Fibroblast of mammary gland (primary cell): ENCODE results near the gene TEKT1.

ENCODE experiments used
- DNase-seq: peaks from one replicate; pipeline ENCODE4 v3.0.0-alpha.2; 2010; ENCODE audit warnings: low read depth
- H3K4me3 ChIP-seq: 2 replicates; pipeline ENCODE4 v1.5.1; 2011; ENCODE audit warnings: low read depth, mild to moderate bottlenecking, low read length, moderate library complexity; ENCODE audit not compliant: control insufficient read depth
- TF ChIP-seq, protein P1 (sequence below): conservative IDR thresholded peaks from 2 replicates; pipeline ENCODE4 v1.5.1; 2011; ENCODE audit warnings: low read depth, low read length, inconsistent platforms; ENCODE audit not compliant: control insufficient read depth, insufficient read depth

TEKT1 gene

DNA sequence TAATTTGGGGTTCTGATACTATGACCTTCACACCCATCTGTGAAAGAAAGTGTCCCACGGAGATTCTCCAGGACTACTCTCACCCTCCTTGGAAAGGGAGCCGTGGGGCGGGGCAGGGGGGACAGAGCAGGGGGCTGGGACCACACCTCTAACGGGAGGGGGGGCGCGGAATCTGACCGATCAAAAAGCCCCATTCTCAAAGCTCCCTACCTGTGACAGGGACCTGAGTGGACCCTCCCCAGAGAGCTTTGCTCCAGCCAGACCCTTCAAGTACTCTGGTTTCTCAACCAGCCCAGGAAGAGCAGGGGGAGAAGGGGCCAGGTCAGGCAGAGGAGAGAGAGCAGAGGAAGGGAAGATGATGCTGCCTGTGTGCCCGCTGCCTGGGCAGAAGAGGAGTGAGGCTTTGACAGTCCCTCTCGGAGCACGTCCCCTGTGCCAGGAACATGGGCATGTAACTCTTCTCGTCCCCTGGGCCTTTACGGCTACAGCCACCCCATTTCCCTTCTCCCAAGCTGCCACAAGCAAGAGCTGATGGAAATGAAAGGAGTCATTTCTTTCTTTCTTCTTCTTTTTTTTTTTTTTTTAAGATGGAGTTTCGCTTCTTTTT is 75.0 kb downstream of the TEKT1 start:
- no peak for DNase-seq
- H3K4me3 ChIP-seq: peak overlapping the region; percentile 56
- TF ChIP-seq, protein P1, sequence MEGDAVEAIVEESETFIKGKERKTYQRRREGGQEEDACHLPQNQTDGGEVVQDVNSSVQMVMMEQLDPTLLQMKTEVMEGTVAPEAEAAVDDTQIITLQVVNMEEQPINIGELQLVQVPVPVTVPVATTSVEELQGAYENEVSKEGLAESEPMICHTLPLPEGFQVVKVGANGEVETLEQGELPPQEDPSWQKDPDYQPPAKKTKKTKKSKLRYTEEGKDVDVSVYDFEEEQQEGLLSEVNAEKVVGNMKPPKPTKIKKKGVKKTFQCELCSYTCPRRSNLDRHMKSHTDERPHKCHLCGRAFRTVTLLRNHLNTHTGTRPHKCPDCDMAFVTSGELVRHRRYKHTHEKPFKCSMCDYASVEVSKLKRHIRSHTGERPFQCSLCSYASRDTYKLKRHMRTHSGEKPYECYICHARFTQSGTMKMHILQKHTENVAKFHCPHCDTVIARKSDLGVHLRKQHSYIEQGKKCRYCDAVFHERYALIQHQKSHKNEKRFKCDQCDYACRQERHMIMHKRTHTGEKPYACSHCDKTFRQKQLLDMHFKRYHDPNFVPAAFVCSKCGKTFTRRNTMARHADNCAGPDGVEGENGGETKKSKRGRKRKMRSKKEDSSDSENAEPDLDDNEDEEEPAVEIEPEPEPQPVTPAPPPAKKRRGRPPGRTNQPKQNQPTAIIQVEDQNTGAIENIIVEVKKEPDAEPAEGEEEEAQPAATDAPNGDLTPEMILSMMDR: no peak

DNA sequence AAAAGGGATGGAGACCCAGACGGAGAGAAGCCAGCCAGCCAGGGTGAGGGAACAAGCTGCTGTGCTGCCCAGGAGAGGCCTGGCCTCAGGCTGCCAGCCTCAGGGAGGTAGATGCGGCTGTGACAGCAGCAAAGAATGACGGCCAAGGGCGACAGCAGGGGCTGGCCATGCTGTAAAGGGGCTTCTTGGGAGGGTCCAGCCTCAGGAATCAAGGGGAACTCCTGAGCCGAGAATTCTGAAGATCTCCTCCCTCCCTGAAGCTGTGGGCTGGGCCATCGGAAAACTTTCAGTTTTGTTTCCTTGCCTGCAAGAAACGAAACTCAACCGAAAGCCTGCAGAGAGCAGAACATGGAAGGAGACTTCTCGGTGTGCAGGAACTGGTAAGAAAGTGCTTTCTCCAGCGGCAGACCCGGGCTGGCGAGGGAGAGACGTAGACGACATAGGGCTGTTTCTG is 75.8 kb downstream of the TEKT1 start, which contains the start of gene XAF1:
XAF1 (plus strand) TSS at position 316 of the 454 bp plus-strand sequence; CDS start at position 349, 33 bp downstream.
- H3K4me3 ChIP-seq: peak within 1 kb of the TSS; percentile 56
- DNase-seq: peak; percentile 60

DNA sequence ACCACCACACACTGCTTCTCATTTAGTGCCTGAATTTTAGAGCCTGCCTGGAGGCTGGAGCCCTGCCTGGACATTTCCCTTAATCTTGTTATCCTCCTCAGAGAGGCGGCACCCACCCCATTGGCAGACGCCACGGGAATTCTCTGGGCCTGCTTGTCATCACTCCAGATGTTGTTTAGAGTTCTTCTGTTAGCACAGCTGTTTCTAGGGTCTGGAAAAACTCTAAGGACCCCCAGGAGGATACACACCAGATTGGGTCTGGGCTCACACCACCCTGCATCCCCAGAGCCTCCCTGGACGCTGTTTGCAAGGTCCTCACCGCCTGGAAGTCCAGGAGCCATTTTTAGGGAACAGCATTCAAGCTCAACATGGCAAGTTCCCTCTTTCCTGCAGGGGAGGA is 76.2 kb downstream of the TEKT1 start:
- DNase-seq: peak; percentile 66
- H3K4me3 ChIP-seq: peak overlapping the region; percentile 56
- TF ChIP-seq, protein P1: no peak

More for the DNA sequence above, 75.8 kb downstream of the TEKT1 start, which contains the start of gene XAF1:
- TF ChIP-seq, protein P1: no peak

GRCh38 chr17:6753546-6753945 is 78.0 kb downstream of the TEKT1 start:
- DNase-seq: no peak
- no peak overlapping the region for H3K4me3 ChIP-seq
- TF ChIP-seq, protein P1: no peak

GRCh38 chr17:6753006-6753445 is 78.5 kb downstream of the TEKT1 start:
- DNase-seq: peak; percentile 87
- H3K4me3 ChIP-seq: no peak overlapping the region
- TF ChIP-seq, protein P1: no peak

- no peak overlapping the region for H3K4me3 ChIP-seq
These were observed 79.2 kb downstream of the TEKT1 start for GRCh38 chr17:6752068-6752909.

More at GRCh38 chr17:6752068-6752909, 79.2 kb downstream of the TEKT1 start:
- TF ChIP-seq, protein P1: no peak
- peak; percentile 100 for DNase-seq
